K562 (cell line): Measurements from ENCODE around the gene ZSWIM4. TPM values are rescaled to one million over a fixed set of nuclear protein-coding genes. Genes with fewer than 3 reads are reported as not detected.
A peak's percentile ranks its signal among the peaks of the same experiment; 100 is the strongest.

Experiments used
- HEY1 ChIP-seq: fragments of 250-450 bp; sonication (Bioruptor Pico); IDR thresholded peaks from 2 replicates; pipeline ENCODE4 v1.5.0; 2020; ENCODE audit warnings: mild to moderate bottlenecking, moderate library complexity, borderline replicate concordance
- MAX ChIP-seq: sonication (generic); formaldehyde crosslinking; IDR thresholded peaks from 2 replicates; pipeline ENCODE4 v1.9.0; 2022; ENCODE audit warnings: mild to moderate bottlenecking, missing genetic modification reagents
- MLX ChIP-seq, 2 experiments: fragments of 450-650 bp in 1 of 2; sonication (generic) in 1 of 2; formaldehyde crosslinking; conservative IDR thresholded peaks; 2 replicates each; pipeline versions ENCODE4 v1.4.0 to v1.8.1; 2020 to 2022; ENCODE audit warnings: mild to moderate bottlenecking in 1 of 2, missing genetic modification reagents in 1 of 2
- RBBP5 ChIP-seq: fragments of 200-600 bp; sonication (generic); IDR thresholded peaks from 2 replicates; pipeline ENCODE4 v1.6.1; 2012; ENCODE audit warnings: borderline replicate concordance, mild to moderate bottlenecking, low read length, control low read depth, inconsistent platforms; ENCODE audit not compliant: insufficient read depth, poor library complexity, severe bottlenecking
- THAP7 ChIP-seq: fragments of 250-450 bp; sonication (Bioruptor Pico); IDR thresholded peaks from 2 replicates; pipeline ENCODE4 v1.5.0; 2021
- TOE1 ChIP-seq, 2 experiments: fragments of 450-650 bp in 1 of 2; sonication (generic) in 1 of 2; formaldehyde crosslinking in 1 of 2; IDR thresholded peaks; 2 replicates each; pipeline versions ENCODE4 v1.7.1 to v1.8.0; 2016 to 2022; ENCODE audit warnings: borderline replicate concordance in 2 of 2, mild to moderate bottlenecking in 2 of 2, antibody characterized with exemption in 1 of 2, inconsistent platforms in 1 of 2, low read depth in 1 of 2, missing genetic modification reagents in 1 of 2, moderate library complexity in 1 of 2
- ZHX1 ChIP-seq: fragments of 150-350 bp; conservative IDR thresholded peaks from 2 replicates; pipeline ENCODE4 v1.6.1; 2014; ENCODE audit warnings: low read length
- ZNF408 ChIP-seq: fragments of 250-450 bp; sonication (Bioruptor Pico); IDR thresholded peaks from 2 replicates; pipeline ENCODE4 v1.4.0; 2020; ENCODE audit warnings: low read depth, mild to moderate bottlenecking, moderate library complexity
- ZNF436 ChIP-seq: fragments of 250-450, 450-650 bp; sonication (Bioruptor Pico); formaldehyde crosslinking; IDR thresholded peaks from 2 replicates; pipeline ENCODE4 v1.7.0; 2020; ENCODE audit warnings: mild to moderate bottlenecking
- ZNF717 ChIP-seq: fragments of 250-450 bp; sonication (Bioruptor Pico); IDR thresholded peaks from 2 replicates; pipeline ENCODE4 v1.5.0; 2021
- polyA plus RNA-seq, 8 experiments: library from polyadenylated mRNA; depleted of rRNA in 4 of 8; stranded (reverse) in 5 of 8; unstranded in 3 of 8; fragments of >200 nt; fragmentation: Nextera tagmentation in 2 of 8; fragmentation: Illumina TruSeq in 1 of 8; extraction: Ambion mirVana in 2 of 8; extraction: Trizol in 1 of 8; gene quantifications; 2 replicates each; pipeline versions ENCODE4 v1.2.1 to v1.2.3, GENCODE V29; 2011 to 2014; ENCODE audit warnings: inconsistent platforms in 1 of 8, missing spikeins in 1 of 8
- total RNA-seq, 7 experiments: library from RNA; depleted of rRNA in 6 of 7; stranded (reverse); fragments of >200 nt in 6 of 7; fragmentation: Illumina TruSeq in 2 of 7; extraction: Trizol in 2 of 7; gene quantifications; 2 replicates each; pipeline versions ENCODE4 v1.2.1 to v1.2.3, GENCODE V29; 2011 to 2021; ENCODE audit warnings: low replicate concordance in 1 of 7
- TF ChIP-seq, protein P1 (sequence below), 2 experiments: fragments of 150-350 bp in 1 of 2; IDR thresholded peaks; 2 replicates each; pipeline ENCODE4 v1.6.1; 2012 to 2016; ENCODE audit warnings: low read depth in 2 of 2, low read length in 2 of 2, mild to moderate bottlenecking in 1 of 2, moderate library complexity in 1 of 2
- TF ChIP-seq, protein P2 (sequence below): sonication (generic); formaldehyde crosslinking; IDR thresholded peaks from 2 replicates; pipeline ENCODE4 v1.8.0; 2022; ENCODE audit warnings: mild to moderate bottlenecking, missing genetic modification reagents

The ZSWIM4 gene
- total and polyA plus RNA-seq, 9 of the 15 experiments (the other 6 are each of a cell fraction or from before 2014, with no cell fraction given), result 0.25 to 3.7 (median 0.79) TPM; not detected in 2

GRCh38 chr19:13817615-13818371 lies 22.6 kb downstream of the ZSWIM4 start (continued):
- TF ChIP-seq RBBP5, result peak; percentile 43
- 0 out of 2 replicates have a peak, but pooled peaks have one; percentile 51 for TF ChIP-seq ZNF717 (CRISPR knock-in tag)
- peak; percentile 91 for TF ChIP-seq MAX (CRISPR knock-in tag)
- no peak for TF ChIP-seq ZNF436
- no peak for TF ChIP-seq HEY1 (CRISPR knock-in tag)
- no peak for TF ChIP-seq TOE1 (IDR thresholded peaks at IDR 0.05; ENCODE audit: borderline replicate concordance)
- no peak for TF ChIP-seq TOE1 (CRISPR knock-in tag; IDR thresholded peaks at IDR 0.05; ENCODE audit: borderline replicate concordance, low read depth)
- peak; percentile 31; the same call in 1 of the 2 replicates for TF ChIP-seq THAP7 (CRISPR knock-in tag)
- no peak for TF ChIP-seq MLX (CRISPR knock-in tag; conservative IDR thresholded peaks at IDR 0.05)
- TF ChIP-seq ZHX1, result no peak
- TF ChIP-seq ZNF408, result no peak
- TF ChIP-seq, protein P1, sequence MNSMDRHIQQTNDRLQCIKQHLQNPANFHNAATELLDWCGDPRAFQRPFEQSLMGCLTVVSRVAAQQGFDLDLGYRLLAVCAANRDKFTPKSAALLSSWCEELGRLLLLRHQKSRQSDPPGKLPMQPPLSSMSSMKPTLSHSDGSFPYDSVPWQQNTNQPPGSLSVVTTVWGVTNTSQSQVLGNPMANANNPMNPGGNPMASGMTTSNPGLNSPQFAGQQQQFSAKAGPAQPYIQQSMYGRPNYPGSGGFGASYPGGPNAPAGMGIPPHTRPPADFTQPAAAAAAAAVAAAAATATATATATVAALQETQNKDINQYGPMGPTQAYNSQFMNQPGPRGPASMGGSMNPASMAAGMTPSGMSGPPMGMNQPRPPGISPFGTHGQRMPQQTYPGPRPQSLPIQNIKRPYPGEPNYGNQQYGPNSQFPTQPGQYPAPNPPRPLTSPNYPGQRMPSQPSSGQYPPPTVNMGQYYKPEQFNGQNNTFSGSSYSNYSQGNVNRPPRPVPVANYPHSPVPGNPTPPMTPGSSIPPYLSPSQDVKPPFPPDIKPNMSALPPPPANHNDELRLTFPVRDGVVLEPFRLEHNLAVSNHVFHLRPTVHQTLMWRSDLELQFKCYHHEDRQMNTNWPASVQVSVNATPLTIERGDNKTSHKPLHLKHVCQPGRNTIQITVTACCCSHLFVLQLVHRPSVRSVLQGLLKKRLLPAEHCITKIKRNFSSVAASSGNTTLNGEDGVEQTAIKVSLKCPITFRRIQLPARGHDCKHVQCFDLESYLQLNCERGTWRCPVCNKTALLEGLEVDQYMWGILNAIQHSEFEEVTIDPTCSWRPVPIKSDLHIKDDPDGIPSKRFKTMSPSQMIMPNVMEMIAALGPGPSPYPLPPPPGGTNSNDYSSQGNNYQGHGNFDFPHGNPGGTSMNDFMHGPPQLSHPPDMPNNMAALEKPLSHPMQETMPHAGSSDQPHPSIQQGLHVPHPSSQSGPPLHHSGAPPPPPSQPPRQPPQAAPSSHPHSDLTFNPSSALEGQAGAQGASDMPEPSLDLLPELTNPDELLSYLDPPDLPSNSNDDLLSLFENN (IDR thresholded peaks at IDR 0.05; ENCODE audit: low read depth in 2 of 2, low read length in 2 of 2), result no peak
- TF ChIP-seq, protein P2, sequence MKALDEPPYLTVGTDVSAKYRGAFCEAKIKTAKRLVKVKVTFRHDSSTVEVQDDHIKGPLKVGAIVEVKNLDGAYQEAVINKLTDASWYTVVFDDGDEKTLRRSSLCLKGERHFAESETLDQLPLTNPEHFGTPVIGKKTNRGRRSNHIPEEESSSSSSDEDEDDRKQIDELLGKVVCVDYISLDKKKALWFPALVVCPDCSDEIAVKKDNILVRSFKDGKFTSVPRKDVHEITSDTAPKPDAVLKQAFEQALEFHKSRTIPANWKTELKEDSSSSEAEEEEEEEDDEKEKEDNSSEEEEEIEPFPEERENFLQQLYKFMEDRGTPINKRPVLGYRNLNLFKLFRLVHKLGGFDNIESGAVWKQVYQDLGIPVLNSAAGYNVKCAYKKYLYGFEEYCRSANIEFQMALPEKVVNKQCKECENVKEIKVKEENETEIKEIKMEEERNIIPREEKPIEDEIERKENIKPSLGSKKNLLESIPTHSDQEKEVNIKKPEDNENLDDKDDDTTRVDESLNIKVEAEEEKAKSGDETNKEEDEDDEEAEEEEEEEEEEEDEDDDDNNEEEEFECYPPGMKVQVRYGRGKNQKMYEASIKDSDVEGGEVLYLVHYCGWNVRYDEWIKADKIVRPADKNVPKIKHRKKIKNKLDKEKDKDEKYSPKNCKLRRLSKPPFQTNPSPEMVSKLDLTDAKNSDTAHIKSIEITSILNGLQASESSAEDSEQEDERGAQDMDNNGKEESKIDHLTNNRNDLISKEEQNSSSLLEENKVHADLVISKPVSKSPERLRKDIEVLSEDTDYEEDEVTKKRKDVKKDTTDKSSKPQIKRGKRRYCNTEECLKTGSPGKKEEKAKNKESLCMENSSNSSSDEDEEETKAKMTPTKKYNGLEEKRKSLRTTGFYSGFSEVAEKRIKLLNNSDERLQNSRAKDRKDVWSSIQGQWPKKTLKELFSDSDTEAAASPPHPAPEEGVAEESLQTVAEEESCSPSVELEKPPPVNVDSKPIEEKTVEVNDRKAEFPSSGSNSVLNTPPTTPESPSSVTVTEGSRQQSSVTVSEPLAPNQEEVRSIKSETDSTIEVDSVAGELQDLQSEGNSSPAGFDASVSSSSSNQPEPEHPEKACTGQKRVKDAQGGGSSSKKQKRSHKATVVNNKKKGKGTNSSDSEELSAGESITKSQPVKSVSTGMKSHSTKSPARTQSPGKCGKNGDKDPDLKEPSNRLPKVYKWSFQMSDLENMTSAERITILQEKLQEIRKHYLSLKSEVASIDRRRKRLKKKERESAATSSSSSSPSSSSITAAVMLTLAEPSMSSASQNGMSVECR, result peak; percentile 37; the same call in 1 of the 2 replicates
